Endothelial cell of umbilical vein (primary cell): Measurements from ENCODE around the gene HIRA. TPM values are rescaled to one million over a fixed set of nuclear protein-coding genes. Genes with fewer than 3 reads are reported as not detected.

Experiments
- BruUV-seq: library from RNA; stranded (reverse); fragments of 400-500 nt; replicated peaks from 2 replicates; lab custom pipeline; 2021; lab: Mats Ljungman, UMichigan
- CTCF ChIA-PET: fragments of 300-600, 350-600 bp; sonication (Branson Sonifier 250); formaldehyde crosslinking; loops from one replicate; lab custom pipeline; 2021; ENCODE audit warnings: antibody characterized with exemption, inconsistent platforms; lab: Charles Lee
- POLR2A ChIA-PET: fragments of 300-600, 350-600 bp; sonication (Branson Sonifier 250); formaldehyde crosslinking; loops from one replicate; lab custom pipeline; 2021; ENCODE audit warnings: antibody characterized with exemption, inconsistent platforms; lab: Charles Lee
- DNase-seq: peaks from one replicate; pipeline ENCODE4 v3.0.0-alpha.2; 2011; ENCODE audit warnings: low read depth, low spot score
- FAIRE-seq: peaks from 2 replicates; lab custom pipeline; 2011; peaks lifted over from hg19 to GRCh38; lab: Jason Lieb, UNC
- H2AFZ ChIP-seq: 2 replicates; pipeline ENCODE4 v1.6.0; 2012; ENCODE audit warnings: low read depth, low read length, control low read depth, inconsistent platforms
- H3K27ac ChIP-seq: 2 replicates; pipeline ENCODE4 v1.5.1; 2011; ENCODE audit warnings: low read depth, mild to moderate bottlenecking, control low read depth, low read length, moderate library complexity; ENCODE audit not compliant: insufficient read depth
- H3K27me3 ChIP-seq, 2 experiments: 2 replicates each; pipeline versions ENCODE4 v1.6.0 to v1.6.1; 2011; ENCODE audit warnings: low read length in 2 of 2, mixed read lengths in 1 of 2; ENCODE audit not compliant: control insufficient read depth in 2 of 2, insufficient read depth in 2 of 2
- H3K36me3 ChIP-seq, 2 experiments: 2 replicates in 1 of 2; 3 replicates in 1 of 2; pipeline ENCODE4 v1.5.1; 2011; ENCODE audit warnings: low read length in 2 of 2, mild to moderate bottlenecking in 1 of 2, moderate library complexity in 1 of 2; ENCODE audit not compliant: control insufficient read depth in 2 of 2, insufficient read depth in 2 of 2; ENCODE audit errors: extremely low read depth in 1 of 2
- H3K4me1 ChIP-seq: 3 replicates; pipeline ENCODE4 v1.5.1; 2011; ENCODE audit warnings: mild to moderate bottlenecking, low read length; ENCODE audit not compliant: control insufficient read depth, insufficient read depth; ENCODE audit errors: extremely low read depth
- H3K4me2 ChIP-seq: 2 replicates; pipeline ENCODE4 v1.6.1; 2011; ENCODE audit warnings: low read length, control low read depth, mixed read lengths; ENCODE audit not compliant: insufficient read depth
- H3K4me3 ChIP-seq, 3 experiments: fragments of 200-600 bp in 1 of 3; sonication (generic), shearing (Covaris generic) in 1 of 3; replicated peaks in 1 of 3; 2 replicates each; pipeline ENCODE4 v1.5.1; 2011 to 2016; ENCODE audit warnings: control low read depth in 3 of 3, low read length in 3 of 3, mild to moderate bottlenecking in 2 of 3, inconsistent platforms in 1 of 3, low read depth in 1 of 3, moderate library complexity in 1 of 3; ENCODE audit not compliant: insufficient read depth in 1 of 3
- H3K79me2 ChIP-seq: 2 replicates; pipeline ENCODE4 v1.6.0; 2012; ENCODE audit warnings: low read length, inconsistent platforms; ENCODE audit not compliant: control insufficient read depth, insufficient read depth
- H3K9ac ChIP-seq: replicated peaks from 2 replicates; pipeline ENCODE3; 2011; ENCODE audit warnings: low read length, control low read depth; ENCODE audit not compliant: insufficient read depth; ENCODE audit errors: extremely low read depth
- H3K9me1 ChIP-seq: replicated peaks from 3 replicates; pipeline ENCODE4 v1.6.0; 2011; ENCODE audit warnings: mild to moderate bottlenecking, low read length; ENCODE audit not compliant: control insufficient read depth, insufficient read depth; ENCODE audit errors: extremely low read depth
- H3K9me3 ChIP-seq: replicated peaks from 2 replicates; pipeline ENCODE4 v1.5.1; 2012; ENCODE audit warnings: low read length, inconsistent platforms; ENCODE audit not compliant: control insufficient read depth, insufficient read depth
- H4K20me1 ChIP-seq: replicated peaks from 2 replicates; pipeline ENCODE3; 2011; ENCODE audit warnings: mild to moderate bottlenecking, low read length; ENCODE audit not compliant: control insufficient read depth, insufficient read depth; ENCODE audit errors: extremely low read depth
- EZH2 ChIP-seq: IDR thresholded peaks from 2 replicates; pipeline ENCODE4 v1.6.1; 2012; ENCODE audit warnings: borderline replicate concordance, low read depth, mild to moderate bottlenecking, moderate library complexity, low read length, inconsistent platforms; ENCODE audit not compliant: severe bottlenecking
- FOS ChIP-seq: IDR thresholded peaks from 2 replicates; pipeline ENCODE4 v1.6.1; 2011; ENCODE audit warnings: mild to moderate bottlenecking, low read length, moderate library complexity, borderline replicate concordance; ENCODE audit not compliant: insufficient read depth
- GATA2 ChIP-seq: IDR thresholded peaks from 2 replicates; pipeline ENCODE4 v1.7.0; 2011; ENCODE audit warnings: low read depth, mild to moderate bottlenecking, moderate library complexity, mixed read lengths, low read length; ENCODE audit not compliant: insufficient read length, insufficient read depth
- JUN ChIP-seq: IDR thresholded peaks from 2 replicates; pipeline ENCODE4 v1.6.1; 2011; ENCODE audit warnings: borderline replicate concordance, low read depth; ENCODE audit not compliant: insufficient read length, insufficient read depth
- MYC ChIP-seq: IDR thresholded peaks from one replicate; pipeline ENCODE4 v1.6.1; 2011; ENCODE audit warnings: mild to moderate bottlenecking, low read depth, low read length
- POLR2A ChIP-seq: IDR thresholded peaks from 2 replicates; pipeline ENCODE4 v1.6.1; 2012; ENCODE audit warnings: low read depth, mild to moderate bottlenecking, control low read depth, low read length
- POLR2AphosphoS5 ChIP-seq: IDR thresholded peaks from 2 replicates; pipeline ENCODE4 v1.6.1; 2012; ENCODE audit warnings: low read depth, mild to moderate bottlenecking, control low read depth, low read length, moderate library complexity; ENCODE audit not compliant: insufficient read depth
- dilution Hi-C: fragments of 300-500 bp; cut with MboI; formaldehyde crosslinking; loops from one replicate; pipeline ENCODE4 v1.15.0; 2019; ENCODE audit warnings: low sequenced_read_pairs; ENCODE audit not compliant: extremely low pct_ligation_motif_present
- intact Hi-C: fragments of 100-400 bp; cut with micrococcal nuclease; formaldehyde crosslinking; loops from one replicate; pipeline ENCODE4 v1.10.0; 2022
- polyA plus RNA-seq, 4 experiments: library from polyadenylated mRNA; depleted of rRNA in 3 of 4; stranded (reverse) in 3 of 4; unstranded in 1 of 4; fragments of >200 nt; gene quantifications; 2 replicates each; pipeline versions ENCODE4 v1.2.1 to v1.2.3, GENCODE V29; 2011 to 2012; ENCODE audit warnings: missing spikeins in 1 of 4
- total RNA-seq: library from RNA; stranded (reverse); gene quantifications from 2 replicates; pipeline ENCODE4 v1.2.3, GENCODE V29; 2021
- TF ChIP-seq, protein P1 (sequence below), 2 donors: IDR thresholded peaks; 1 replicate in 1 of 2; 2 replicates in 1 of 2; pipeline ENCODE4 v1.5.1; 2011; ENCODE audit warnings: low read length in 2 of 2, mild to moderate bottlenecking in 2 of 2, moderate library complexity in 2 of 2, control low read depth in 1 of 2, inconsistent platforms in 1 of 2, low read depth in 1 of 2; ENCODE audit not compliant: insufficient read depth in 1 of 2; ENCODE audit errors: extremely low read depth in 1 of 2
- TF ChIP-seq, protein P2 (sequence below): IDR thresholded peaks from 2 replicates; pipeline ENCODE4 v1.6.1; 2011; ENCODE audit not compliant: insufficient read depth, insufficient read length

Gene HIRA
- total and polyA plus RNA-seq, 2 donors (not counting 3 experiments of a cell fraction or from before 2014, with no cell fraction given) = 17.3 to 27.7 TPM

DNA sequence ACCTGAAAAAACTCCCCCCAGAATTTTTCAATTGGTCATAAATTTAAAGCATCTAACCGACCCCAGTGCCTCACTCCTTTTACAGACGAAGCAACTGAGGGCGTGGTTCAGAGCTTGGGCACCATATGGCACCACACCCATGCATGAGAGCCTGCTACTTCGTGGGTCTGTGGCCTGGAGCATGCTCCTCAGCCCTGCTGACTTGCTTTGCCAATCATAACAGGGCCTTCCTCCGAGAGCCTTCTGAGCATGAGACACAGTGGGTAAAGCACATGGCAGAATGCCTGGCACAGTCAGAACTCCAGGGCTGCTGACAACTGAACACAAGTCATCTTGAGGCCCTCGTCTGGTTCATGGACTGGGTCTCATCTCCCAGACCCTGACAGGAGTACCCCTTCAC, 33.3 kb downstream of the HIRA start:
- H3K4me2 ChIP-seq = no peak overlapping the region
- intact Hi-C loops = no loop called here
- H3K27me3 ChIP-seq = no peaks in the 10 kb centered on the region
- no peaks in the 10 kb centered on the region for H3K9me1 ChIP-seq
- no TSS peak for BruUV-seq
- no peaks in the 10 kb centered on the region for H4K20me1 ChIP-seq
- no peaks in the 10 kb centered on the region for H3K79me2 ChIP-seq
- H3K4me1 ChIP-seq = no peaks in the 10 kb centered on the region
- no peak overlapping the region for H2AFZ ChIP-seq
- dilution Hi-C loops = no loop called here
- H3K4me3 ChIP-seq = no peak overlapping the region
- no peaks in the 10 kb centered on the region for H3K9me3 ChIP-seq
- POLR2A ChIA-PET = no interaction called here
- FAIRE-seq (no peak), DNase-seq (no peak)
- H3K9ac ChIP-seq = no peak overlapping the region
- no peak for TF ChIP-seq GATA2
- TF ChIP-seq POLR2A = no peak
- TF ChIP-seq, protein P1, sequence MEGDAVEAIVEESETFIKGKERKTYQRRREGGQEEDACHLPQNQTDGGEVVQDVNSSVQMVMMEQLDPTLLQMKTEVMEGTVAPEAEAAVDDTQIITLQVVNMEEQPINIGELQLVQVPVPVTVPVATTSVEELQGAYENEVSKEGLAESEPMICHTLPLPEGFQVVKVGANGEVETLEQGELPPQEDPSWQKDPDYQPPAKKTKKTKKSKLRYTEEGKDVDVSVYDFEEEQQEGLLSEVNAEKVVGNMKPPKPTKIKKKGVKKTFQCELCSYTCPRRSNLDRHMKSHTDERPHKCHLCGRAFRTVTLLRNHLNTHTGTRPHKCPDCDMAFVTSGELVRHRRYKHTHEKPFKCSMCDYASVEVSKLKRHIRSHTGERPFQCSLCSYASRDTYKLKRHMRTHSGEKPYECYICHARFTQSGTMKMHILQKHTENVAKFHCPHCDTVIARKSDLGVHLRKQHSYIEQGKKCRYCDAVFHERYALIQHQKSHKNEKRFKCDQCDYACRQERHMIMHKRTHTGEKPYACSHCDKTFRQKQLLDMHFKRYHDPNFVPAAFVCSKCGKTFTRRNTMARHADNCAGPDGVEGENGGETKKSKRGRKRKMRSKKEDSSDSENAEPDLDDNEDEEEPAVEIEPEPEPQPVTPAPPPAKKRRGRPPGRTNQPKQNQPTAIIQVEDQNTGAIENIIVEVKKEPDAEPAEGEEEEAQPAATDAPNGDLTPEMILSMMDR (IDR thresholded peaks at IDR 0.05; ENCODE audit: extremely low read depth in 1 of 2, insufficient read depth in 1 of 2, low read depth in 1 of 2, low read length in 2 of 2) = no peak
- TF ChIP-seq, protein P2, sequence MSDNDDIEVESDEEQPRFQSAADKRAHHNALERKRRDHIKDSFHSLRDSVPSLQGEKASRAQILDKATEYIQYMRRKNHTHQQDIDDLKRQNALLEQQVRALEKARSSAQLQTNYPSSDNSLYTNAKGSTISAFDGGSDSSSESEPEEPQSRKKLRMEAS = no peak
- TF ChIP-seq MYC = no peak
- no peak for TF ChIP-seq JUN
- TF ChIP-seq EZH2 = no peak
- no peak for TF ChIP-seq FOS
- TF ChIP-seq POLR2AphosphoS5 = no peak
- no peak overlapping the region for H3K27ac ChIP-seq
- peaks cover 13 to 24% of the 10 kb centered on the region in 2 experiments for H3K36me3 ChIP-seq
- CTCF ChIA-PET = no interaction called here
